ENCODE data around the gene ABR. TPM values are rescaled to one million over a fixed set of nuclear protein-coding genes. Genes with fewer than 3 reads are reported as not detected.
A peak's percentile ranks its signal among the peaks of the same experiment; 100 is the strongest.
"Not testable (repeated sequence)": the region's sequence is repeated elsewhere in the genome, so short reads cannot be mapped to it uniquely, and the experiment has no call there.

Gene ABR
- total and polyA plus RNA-seq, 4 donors: 59.7 to 223 (median 142) TPM

DNA sequence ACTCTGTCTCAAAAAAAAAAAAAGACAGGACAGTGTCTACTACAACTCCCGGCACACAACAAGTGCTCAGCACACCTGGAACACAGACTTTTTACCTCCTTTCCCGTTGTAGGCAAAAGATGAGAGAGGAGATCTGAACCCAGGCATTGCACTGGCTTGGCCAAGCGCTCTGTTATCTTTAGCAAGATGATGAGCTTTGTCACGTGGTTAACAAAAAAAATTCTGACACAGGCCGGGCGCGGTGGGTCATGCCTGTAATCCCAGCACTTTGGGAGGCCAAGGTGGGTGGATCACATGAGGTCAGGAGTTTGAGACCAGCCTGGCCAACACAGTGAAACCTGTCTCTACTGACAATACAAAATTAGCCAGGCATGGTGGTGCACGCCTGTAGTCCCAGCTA, 27.2 kb downstream of the ABR start:
- Histone ChIP-seq H3K4me1 (ENCODE audit: control insufficient read depth, insufficient read depth, low read length) (peaks cover 60% of the 10 kb centered on the region), H3K36me3 (ENCODE audit: control insufficient read depth, insufficient read depth, low read length) (peaks cover 49% of the 10 kb centered on the region)
- WGBS (ENCODE audit: insufficient coverage): 100% methylated on average over 2 of the region's 8 CpGs
- H3K9me3 ChIP-seq (ENCODE audit: control insufficient read depth, insufficient read depth, low read length); H3K27me3 ChIP-seq (ENCODE audit: control insufficient read depth, insufficient read depth, low read length); H3K27ac ChIP-seq (ENCODE audit: low read depth, low read length); H3K4me3 ChIP-seq (ENCODE audit: low read depth, low read length); DNase-seq (ENCODE audit: low read depth in 4 of 6, low spot score in 6 of 6): not testable (repeated sequence)

DNA sequence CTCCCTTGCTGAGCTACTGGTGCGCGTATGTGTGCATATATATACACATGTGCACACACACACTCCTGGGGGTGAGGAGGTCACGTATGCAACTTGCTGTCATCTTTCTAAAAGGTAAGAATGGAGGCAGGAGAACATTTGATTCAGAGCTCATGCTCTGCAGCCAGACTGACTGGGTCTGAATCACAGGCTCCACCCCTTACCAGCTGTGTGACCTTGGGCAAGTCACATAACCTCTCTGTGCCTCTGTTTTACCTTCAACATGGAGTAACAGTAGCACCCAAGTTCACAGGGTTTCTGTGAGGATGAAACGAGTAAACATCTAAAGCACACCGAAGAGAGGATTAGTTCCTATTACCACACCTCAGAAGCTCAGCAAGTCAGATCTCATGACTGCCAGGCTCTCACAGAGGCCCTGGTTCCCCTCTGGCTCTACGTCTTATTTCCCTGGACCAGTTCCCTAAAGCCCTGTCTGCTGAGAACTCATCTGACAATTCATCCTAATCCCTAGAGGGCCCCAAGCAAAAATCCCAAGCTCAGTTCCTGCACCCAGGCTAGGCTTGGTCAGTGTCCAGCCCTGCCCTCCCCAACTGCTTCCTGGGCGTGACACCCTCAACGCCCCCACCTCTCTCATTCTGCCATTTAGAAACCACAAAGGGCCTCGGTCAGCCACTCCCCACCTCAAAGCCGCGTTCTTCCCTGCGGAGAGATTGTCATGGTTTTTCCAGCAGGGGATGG, 28.7 kb downstream of the ABR start:
- H3K9me3 ChIP-seq (ENCODE audit: control insufficient read depth, insufficient read depth, low read length): no peaks in the 10 kb centered on the region
- no peak overlapping the region for H3K4me3 ChIP-seq (ENCODE audit: low read depth, low read length)
- peak overlapping the region; percentile 19 for H3K27ac ChIP-seq (ENCODE audit: low read depth, low read length)
- peaks cover 51% of the 10 kb centered on the region for H3K36me3 ChIP-seq (ENCODE audit: control insufficient read depth, insufficient read depth, low read length)
- H3K4me1 ChIP-seq (ENCODE audit: control insufficient read depth, insufficient read depth, low read length): peaks cover 53% of the 10 kb centered on the region
- WGBS (ENCODE audit: insufficient coverage): 61% methylated on average over 5 of the region's 12 CpGs
- no peaks in the 10 kb centered on the region for H3K27me3 ChIP-seq (ENCODE audit: control insufficient read depth, insufficient read depth, low read length)
- no peak for DNase-seq (ENCODE audit: low read depth in 4 of 6, low spot score in 6 of 6)

DNA sequence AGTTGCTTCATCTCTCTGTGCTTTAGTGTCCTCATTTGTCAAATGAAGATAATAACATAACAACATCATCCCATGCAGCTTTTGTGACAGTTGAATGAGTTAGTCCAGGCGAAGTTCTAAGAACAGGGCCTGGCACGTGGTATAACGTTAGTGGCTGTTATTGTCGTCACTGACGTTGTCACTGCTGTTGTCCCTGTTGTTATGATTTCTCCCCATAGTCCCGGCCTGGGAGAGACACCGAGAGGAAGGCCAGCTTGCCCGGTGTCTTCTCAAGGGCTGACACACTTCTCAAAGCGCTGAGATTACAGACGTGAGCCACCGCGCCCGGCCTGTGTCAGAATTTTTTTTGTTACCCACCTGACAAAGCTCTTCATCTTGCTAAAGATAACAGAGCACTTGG, 29.9 kb downstream of the ABR start:
- Histone ChIP-seq H3K9me3 (ENCODE audit: control insufficient read depth, insufficient read depth, low read length) (no peaks in the 10 kb centered on the region), H3K27me3 (ENCODE audit: control insufficient read depth, insufficient read depth, low read length) (no peaks in the 10 kb centered on the region), H3K27ac (ENCODE audit: low read depth, low read length) (no peak overlapping the region), H3K4me3 (ENCODE audit: low read depth, low read length) (no peak overlapping the region), H3K36me3 (ENCODE audit: control insufficient read depth, insufficient read depth, low read length) (peaks cover 54% of the 10 kb centered on the region), H3K4me1 (ENCODE audit: control insufficient read depth, insufficient read depth, low read length) (peaks cover 51% of the 10 kb centered on the region)
- WGBS (ENCODE audit: insufficient coverage): 87% methylated on average over 10 of the region's 13 CpGs
- DNase-seq (ENCODE audit: low read depth in 4 of 6, low spot score in 6 of 6): no peak

GRCh38 chr17:1147664-1148063, 32.1 kb downstream of the ABR start:
- H3K36me3 ChIP-seq (ENCODE audit: control insufficient read depth, insufficient read depth, low read length): peaks cover 51% of the 10 kb centered on the region
- no peaks in the 10 kb centered on the region for H3K27me3 ChIP-seq (ENCODE audit: control insufficient read depth, insufficient read depth, low read length)
- peak in 2 of 6 donors; percentile 84 to 91 for DNase-seq (ENCODE audit: low read depth in 4 of 6, low spot score in 6 of 6)
- H3K4me1 ChIP-seq (ENCODE audit: control insufficient read depth, insufficient read depth, low read length): peaks cover 51% of the 10 kb centered on the region
- no peak overlapping the region for H3K27ac ChIP-seq (ENCODE audit: low read depth, low read length)
- 75% methylated on average over 3 of the region's 8 CpGs for WGBS (ENCODE audit: insufficient coverage)
- no peak overlapping the region for H3K4me3 ChIP-seq (ENCODE audit: low read depth, low read length)
- no peaks in the 10 kb centered on the region for H3K9me3 ChIP-seq (ENCODE audit: control insufficient read depth, insufficient read depth, low read length)

- WGBS (ENCODE audit: insufficient coverage): 88% methylated on average over 7 of the region's 9 CpGs
- no peak for DNase-seq (ENCODE audit: low read depth in 4 of 6, low spot score in 6 of 6)
- Histone ChIP-seq H3K27ac (ENCODE audit: low read depth, low read length) (no peak overlapping the region), H3K36me3 (ENCODE audit: control insufficient read depth, insufficient read depth, low read length) (peaks cover 46% of the 10 kb centered on the region), H3K9me3 (ENCODE audit: control insufficient read depth, insufficient read depth, low read length) (no peaks in the 10 kb centered on the region), H3K4me1 (ENCODE audit: control insufficient read depth, insufficient read depth, low read length) (peaks cover 60% of the 10 kb centered on the region), H3K27me3 (ENCODE audit: control insufficient read depth, insufficient read depth, low read length) (no peaks in the 10 kb centered on the region), H3K4me3 (ENCODE audit: low read depth, low read length) (no peak overlapping the region)
These were observed 33.1 kb downstream of the ABR start for GRCh38 chr17:1146561-1147265.

- 88% methylated on average over 12 of the region's 14 CpGs for WGBS (ENCODE audit: insufficient coverage)
- Histone ChIP-seq H3K27ac (ENCODE audit: low read depth, low read length) (no peak overlapping the region), H3K9me3 (ENCODE audit: control insufficient read depth, insufficient read depth, low read length) (no peaks in the 10 kb centered on the region), H3K4me3 (ENCODE audit: low read depth, low read length) (no peak overlapping the region), H3K36me3 (ENCODE audit: control insufficient read depth, insufficient read depth, low read length) (peaks cover 36% of the 10 kb centered on the region), H3K4me1 (ENCODE audit: control insufficient read depth, insufficient read depth, low read length) (peaks cover 59% of the 10 kb centered on the region), H3K27me3 (ENCODE audit: control insufficient read depth, insufficient read depth, low read length) (no peaks in the 10 kb centered on the region)
- no peak for DNase-seq (ENCODE audit: low read depth in 4 of 6, low spot score in 6 of 6)
These were observed 34.3 kb downstream of the ABR start for GRCh38 chr17:1145311-1145986.

GRCh38 chr17:1144162-1144561, 35.6 kb downstream of the ABR start:
- WGBS (ENCODE audit: insufficient coverage): 65% methylated on average over 17 of the region's 17 CpGs
- Histone ChIP-seq H3K36me3 (ENCODE audit: control insufficient read depth, insufficient read depth, low read length) (peaks cover 27% of the 10 kb centered on the region), H3K4me1 (ENCODE audit: control insufficient read depth, insufficient read depth, low read length) (peaks cover 66% of the 10 kb centered on the region), H3K27ac (ENCODE audit: low read depth, low read length) (peak overlapping the region; percentile 8), H3K27me3 (ENCODE audit: control insufficient read depth, insufficient read depth, low read length) (no peaks in the 10 kb centered on the region), H3K4me3 (ENCODE audit: low read depth, low read length) (no peak overlapping the region), H3K9me3 (ENCODE audit: control insufficient read depth, insufficient read depth, low read length) (no peaks in the 10 kb centered on the region)
- no peak for DNase-seq (ENCODE audit: low read depth in 4 of 6, low spot score in 6 of 6)

DNA sequence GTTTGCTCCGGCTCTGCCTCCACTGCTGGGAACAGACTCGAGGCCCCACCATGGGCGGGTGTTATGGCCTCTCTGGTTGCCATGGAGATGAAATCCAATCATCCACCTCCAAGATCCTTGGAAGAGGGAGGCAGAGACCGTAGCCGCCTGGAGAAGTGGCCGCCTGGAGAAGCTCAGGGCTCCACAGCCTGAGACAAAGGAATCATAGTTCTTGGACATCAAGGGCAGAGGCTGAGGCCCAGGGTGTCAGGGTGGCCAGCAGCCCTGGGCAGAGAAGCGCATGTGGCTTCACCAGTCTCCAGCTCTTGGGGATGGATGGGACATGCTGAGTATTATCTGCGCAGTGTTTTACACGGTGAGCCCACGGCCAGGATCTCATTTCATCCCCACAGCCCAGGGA, 36.2 kb downstream of the ABR start:
- peak in 2 of 6 donors; percentile 89 to 95 for DNase-seq (ENCODE audit: low read depth in 4 of 6, low spot score in 6 of 6)
- 25% methylated on average over 7 of the region's 10 CpGs for WGBS (ENCODE audit: insufficient coverage)
- Histone ChIP-seq H3K27me3 (ENCODE audit: control insufficient read depth, insufficient read depth, low read length) (no peaks in the 10 kb centered on the region), H3K36me3 (ENCODE audit: control insufficient read depth, insufficient read depth, low read length) (peaks cover 23% of the 10 kb centered on the region), H3K27ac (ENCODE audit: low read depth, low read length) (peak overlapping the region; percentile 8), H3K4me1 (ENCODE audit: control insufficient read depth, insufficient read depth, low read length) (peaks cover 67% of the 10 kb centered on the region), H3K9me3 (ENCODE audit: control insufficient read depth, insufficient read depth, low read length) (no peaks in the 10 kb centered on the region), H3K4me3 (ENCODE audit: low read depth, low read length) (no peak overlapping the region)

- H3K27ac ChIP-seq (ENCODE audit: low read depth, low read length): no peak overlapping the region
- 66% methylated on average over 9 of the region's 14 CpGs for WGBS (ENCODE audit: insufficient coverage)
- H3K27me3 ChIP-seq (ENCODE audit: control insufficient read depth, insufficient read depth, low read length): no peaks in the 10 kb centered on the region
- H3K36me3 ChIP-seq (ENCODE audit: control insufficient read depth, insufficient read depth, low read length): peaks cover 16% of the 10 kb centered on the region
- peaks cover 66% of the 10 kb centered on the region for H3K4me1 ChIP-seq (ENCODE audit: control insufficient read depth, insufficient read depth, low read length)
- no peak for DNase-seq (ENCODE audit: low read depth in 4 of 6, low spot score in 6 of 6)
- H3K4me3 ChIP-seq (ENCODE audit: low read depth, low read length): no peak overlapping the region
- no peaks in the 10 kb centered on the region for H3K9me3 ChIP-seq (ENCODE audit: control insufficient read depth, insufficient read depth, low read length)
These were observed 37.2 kb downstream of the ABR start for GRCh38 chr17:1142561-1142971.

Measured in spinal cord (tissue), 10 donors.